Stimulated activated CD8-positive, alpha-beta memory T cell treated with anti-CD3 and anti-CD28 coated beads, Interleukin-12 subunit alpha, Interleukin-12 subunit beta, amount 100 ng/mL, for 24 hours (primary cell): Measurements from ENCODE around the gene CMTM7.
A peak's percentile ranks its signal among the peaks of the same experiment; 100 is the strongest.

Experiments
- DNase-seq: peaks from one replicate; pipeline ENCODE4 v3.0.0-alpha.2; 2020; ENCODE audit errors: extremely low read depth

CMTM7 gene

GRCh38 chr3:32492684-32493436 is 101.2 kb downstream of the CMTM7 start:
- no peak for DNase-seq

- DNase-seq: no peak
Observed at GRCh38 chr3:32493437-32494414, 102.1 kb downstream of the CMTM7 start.

DNA sequence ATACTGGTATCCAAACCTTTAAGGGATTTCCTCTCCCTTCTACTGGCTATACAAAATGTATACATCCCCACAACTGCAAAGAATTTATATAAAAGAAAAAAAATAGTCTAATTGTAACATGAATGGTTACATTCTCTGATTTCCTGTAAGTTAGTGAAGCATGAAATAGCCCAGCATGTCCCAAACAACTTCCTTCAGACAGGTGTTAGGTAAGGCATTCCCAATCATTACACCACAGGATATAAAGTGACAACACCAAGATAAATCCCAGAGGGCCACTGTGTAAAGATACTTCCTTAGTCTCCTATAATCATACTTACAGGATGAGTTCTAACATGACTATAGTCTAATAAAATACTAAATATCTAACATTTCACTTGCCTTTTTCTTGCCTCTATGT is 103.4 kb downstream of the CMTM7 start:
- no peak for DNase-seq

GRCh38 chr3:32495609-32496008 is 104.0 kb downstream of the CMTM7 start:
- no peak for DNase-seq

DNA sequence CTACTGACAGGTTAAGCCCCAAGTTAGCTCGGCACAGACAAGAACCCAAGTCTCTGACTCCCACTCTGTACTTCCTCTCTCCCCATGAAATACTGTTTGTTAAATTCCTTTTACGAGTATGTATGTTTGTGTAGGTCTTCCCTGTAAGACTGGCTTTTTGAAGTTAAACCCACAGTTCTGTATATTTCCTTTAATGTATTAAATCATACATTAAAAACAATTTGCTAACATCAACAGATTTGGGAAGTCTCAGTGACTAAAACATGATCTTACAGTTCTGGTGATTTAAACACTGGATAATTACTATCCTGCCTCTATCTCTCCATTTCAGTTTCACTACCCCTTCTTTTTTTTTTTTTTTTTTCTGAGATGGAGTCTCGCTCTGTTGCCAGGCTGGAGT is 106.6 kb downstream of the CMTM7 start:
- no peak for DNase-seq

GRCh38 chr3:32498992-32499391 is 107.3 kb downstream of the CMTM7 start:
- no peak for DNase-seq

- no peak for DNase-seq
Observed at GRCh38 chr3:32499585-32499984, 107.9 kb downstream of the CMTM7 start.

- DNase-seq: no peak
Observed at GRCh38 chr3:32500231-32500630, 108.6 kb downstream of the CMTM7 start.

DNA sequence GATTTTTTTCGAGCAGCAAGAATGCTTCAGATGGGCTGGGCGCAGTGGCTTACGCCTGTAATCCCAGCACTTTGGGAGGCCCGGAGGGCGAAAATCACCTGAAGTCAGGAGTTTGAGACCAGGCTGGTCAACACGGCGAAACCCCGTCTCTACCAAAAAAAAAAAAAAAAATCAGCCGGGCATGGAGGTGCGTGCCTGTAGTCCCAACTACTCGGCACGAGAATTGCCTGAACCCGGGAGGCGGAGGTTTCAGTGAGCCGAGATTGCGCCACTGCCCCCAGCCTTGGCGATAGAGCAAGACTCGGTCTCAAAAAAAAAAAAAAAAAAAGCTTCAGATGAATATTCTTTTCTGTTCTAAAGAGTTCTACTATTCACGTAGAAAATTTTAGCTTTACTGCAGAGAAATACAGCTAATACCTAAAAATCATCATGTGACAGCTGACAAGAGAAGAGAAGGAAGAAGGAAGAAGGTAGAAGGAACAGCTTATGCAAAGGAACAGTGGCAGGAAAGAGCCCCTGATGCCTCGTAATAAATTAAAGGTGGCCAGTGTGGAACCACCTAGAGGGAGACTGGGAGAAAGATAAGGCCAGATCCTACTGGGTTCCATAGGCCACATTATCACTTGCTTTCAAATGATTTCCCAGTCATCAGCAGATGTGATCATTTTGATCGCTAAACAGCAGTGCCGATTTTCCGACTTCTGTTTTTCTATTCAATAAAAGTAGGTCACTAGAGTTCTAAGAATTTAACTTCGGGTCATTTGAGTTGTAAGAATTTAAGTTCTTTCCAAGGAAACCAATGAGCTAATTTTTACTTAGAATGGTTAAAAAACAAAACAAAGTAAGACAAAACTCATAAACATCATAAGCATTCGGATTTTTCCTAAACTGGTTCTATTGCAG is 109.5 kb downstream of the CMTM7 start:
- no peak for DNase-seq

- DNase-seq: no peak
Observed at GRCh38 chr3:32501783-32502117, 110.1 kb downstream of the CMTM7 start.

DNA sequence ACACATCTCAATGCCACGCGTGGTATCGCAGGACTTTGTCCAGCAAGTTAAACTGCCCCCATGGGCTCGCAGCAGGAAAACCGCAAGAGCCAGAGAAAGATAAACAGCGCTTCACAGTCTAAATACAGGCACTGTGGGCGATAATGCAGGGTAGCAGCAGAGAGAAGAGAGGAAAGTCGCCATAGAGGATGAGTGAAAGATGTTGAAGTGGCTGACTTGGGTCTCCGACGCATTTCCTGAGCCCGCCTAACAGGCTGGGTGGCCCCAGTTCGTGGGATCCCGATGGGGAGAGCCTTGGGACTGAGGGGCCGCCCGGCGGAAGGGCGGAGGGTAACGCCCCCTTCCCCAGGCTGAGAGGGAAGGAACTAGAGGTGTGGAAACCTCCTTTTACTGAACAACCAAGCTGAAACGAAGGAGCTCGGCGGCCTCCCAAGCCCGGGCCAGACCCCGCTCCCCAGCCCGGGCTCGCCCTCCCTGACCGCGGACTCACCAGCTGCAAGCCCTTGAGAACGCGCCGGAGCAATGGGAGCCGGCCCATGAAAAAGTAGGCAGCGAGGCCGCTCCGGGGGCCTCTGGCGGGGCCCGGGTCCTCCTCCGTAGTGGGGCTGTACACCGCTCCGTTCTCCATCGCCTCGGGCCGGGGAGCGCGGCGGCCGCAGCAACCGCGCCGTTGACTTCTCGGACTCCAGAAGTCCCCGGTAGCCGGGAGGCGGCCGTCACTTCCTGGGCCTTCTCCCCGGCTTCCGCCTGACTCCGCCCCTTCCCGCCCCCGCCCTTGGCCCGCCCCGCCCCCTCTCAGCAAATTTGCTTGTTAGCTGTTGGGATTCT is 110.7 kb downstream of the CMTM7 start, which contains the start of gene CMTM6:
Gene CMTM6, minus strand, starts transcription at position 735 of the 828 bp plus-strand sequence. Its CDS starts 107 bp downstream, at position 628.
- peak; percentile 49 for DNase-seq

DNA sequence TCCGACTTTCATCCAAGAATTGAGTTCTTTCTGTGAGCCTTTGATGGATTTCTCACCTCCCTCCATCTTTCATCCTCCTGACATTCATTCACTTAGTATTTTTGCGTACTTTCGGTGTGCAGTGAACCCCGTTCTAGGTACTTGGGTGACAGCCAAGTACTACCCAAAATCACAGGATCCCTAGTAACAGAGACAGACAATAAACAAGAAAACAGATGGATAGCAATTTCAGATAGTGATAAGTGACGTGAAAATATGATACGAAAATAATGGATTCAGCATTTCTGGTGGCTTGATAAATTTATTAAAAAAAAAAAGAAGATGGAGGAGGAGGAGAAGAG is 111.3 kb downstream of the CMTM7 start:
- DNase-seq: no peak
